GM21529 (cell line): ENCODE results near the gene AKAP8L.
"Not testable (repeated sequence)": the region's sequence is repeated elsewhere in the genome, so short reads cannot be mapped to it uniquely, and the experiment has no call there.

Experiments
- ATAC-seq: cut with Tn5 transposase; IDR thresholded peaks from one replicate; pipeline ENCODE4 v1.9.1; 2021; ENCODE audit not compliant: unreplicated experiment

Gene AKAP8L

GRCh38 chr19:15421136-15421695, 2.4 kb upstream of the AKAP8L start:
- no peak for ATAC-seq

- no peak for ATAC-seq
Observed at GRCh38 chr19:15419413-15420025, 731 bp upstream of the AKAP8L start.

- no peak for ATAC-seq
Observed at GRCh38 chr19:15418231-15418578, 583 bp downstream of the AKAP8L start.

GRCh38 chr19:15417699-15418098, 1.1 kb downstream of the AKAP8L start:
- no peak for ATAC-seq

- ATAC-seq = no peak
Observed at GRCh38 chr19:15412832-15413231, 6.0 kb downstream of the AKAP8L start.

- ATAC-seq = not testable (repeated sequence)
Observed at GRCh38 chr19:15411351-15411750, 7.4 kb downstream of the AKAP8L start.

GRCh38 chr19:15404780-15405211, 14.0 kb downstream of the AKAP8L start:
- ATAC-seq = no peak

- ATAC-seq = no peak
Observed at GRCh38 chr19:15404097-15404779, 14.6 kb downstream of the AKAP8L start.

GRCh38 chr19:15403151-15403531, 15.6 kb downstream of the AKAP8L start:
- no peak for ATAC-seq

- ATAC-seq = no peak
Observed at GRCh38 chr19:15402411-15403150, 16.2 kb downstream of the AKAP8L start.

- ATAC-seq = no peak
Observed at GRCh38 chr19:15401397-15401710, 17.4 kb downstream of the AKAP8L start.

GRCh38 chr19:15400521-15401396, 18.0 kb downstream of the AKAP8L start:
- ATAC-seq = no peak

GRCh38 chr19:15399635-15400034, 19.2 kb downstream of the AKAP8L start:
- no peak for ATAC-seq

GRCh38 chr19:15399234-15399515, 19.6 kb downstream of the AKAP8L start:
- ATAC-seq = no peak

GRCh38 chr19:15398501-15399233, 20.1 kb downstream of the AKAP8L start:
- ATAC-seq = no peak

- no peak for ATAC-seq
Observed at GRCh38 chr19:15397782-15398181, 21.0 kb downstream of the AKAP8L start.

- ATAC-seq = no peak
Observed at GRCh38 chr19:15397236-15397635, 21.6 kb downstream of the AKAP8L start.

GRCh38 chr19:15396436-15396835, 22.4 kb downstream of the AKAP8L start:
- ATAC-seq = no peak

- not testable (repeated sequence) for ATAC-seq
Observed at GRCh38 chr19:15395251-15395650, 23.5 kb downstream of the AKAP8L start.

GRCh38 chr19:15394426-15394825, 24.4 kb downstream of the AKAP8L start:
- ATAC-seq = no peak

- ATAC-seq = no peak
Observed at GRCh38 chr19:15393963-15394362, 24.8 kb downstream of the AKAP8L start.
